GM21367 (cell line): ENCODE results near the gene ROPN1.

ENCODE experiments used
- ATAC-seq: cut with Tn5 transposase; IDR thresholded peaks from one replicate; pipeline ENCODE4 v1.9.1; 2021; ENCODE audit not compliant: unreplicated experiment

ROPN1 gene

GRCh38 chr3:123951522-123952447, 40.1 kb downstream of the ROPN1 start:
- ATAC-seq = no peak

GRCh38 chr3:123949641-123950040, 42.3 kb downstream of the ROPN1 start:
- no peak for ATAC-seq

GRCh38 chr3:123948449-123948848, 43.5 kb downstream of the ROPN1 start:
- no peak for ATAC-seq

- no peak for ATAC-seq
These were observed 44.4 kb downstream of the ROPN1 start for GRCh38 chr3:123947482-123947881.

DNA sequence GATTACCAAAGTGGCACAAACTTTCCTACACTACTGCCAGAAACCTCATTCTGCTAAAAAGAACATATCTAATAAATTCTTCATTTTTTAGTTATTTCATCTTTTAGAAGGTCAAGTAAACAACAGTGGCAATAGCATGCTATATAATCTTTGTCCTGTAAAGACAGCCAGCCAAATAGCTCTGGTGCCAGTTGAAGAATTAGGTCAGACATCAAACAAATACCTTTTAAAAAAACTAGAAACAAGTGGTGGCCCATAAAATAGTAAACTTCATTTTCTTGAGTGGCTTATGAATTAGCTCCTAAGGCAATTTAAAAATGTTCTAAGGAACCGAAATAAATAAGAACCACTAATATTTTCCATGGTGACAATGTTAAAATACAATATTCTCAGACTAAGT, 50.4 kb downstream of the ROPN1 start:
- ATAC-seq = no peak

GRCh38 chr3:123941121-123941520, 50.8 kb downstream of the ROPN1 start:
- no peak for ATAC-seq

GRCh38 chr3:123939706-123940105, 52.2 kb downstream of the ROPN1 start:
- ATAC-seq = no peak

DNA sequence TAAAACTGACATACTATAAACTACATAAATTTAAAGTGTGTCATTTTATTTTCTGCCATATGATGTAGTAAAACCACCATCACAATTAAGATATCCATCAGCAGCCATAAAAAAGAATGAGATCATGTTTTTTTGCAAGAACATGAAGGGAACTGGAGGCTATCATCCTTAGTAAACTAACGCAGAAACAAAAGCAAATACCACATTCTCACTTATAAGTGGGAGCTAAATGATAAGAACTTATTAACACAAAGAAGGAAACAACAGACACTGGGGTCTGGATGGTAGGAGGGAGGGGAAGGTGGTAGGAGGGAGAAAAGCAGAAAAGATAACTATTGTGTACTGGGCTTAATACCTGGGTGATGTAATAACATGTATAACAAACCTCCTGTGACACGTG, 55.5 kb downstream of the ROPN1 start:
- no peak for ATAC-seq

DNA sequence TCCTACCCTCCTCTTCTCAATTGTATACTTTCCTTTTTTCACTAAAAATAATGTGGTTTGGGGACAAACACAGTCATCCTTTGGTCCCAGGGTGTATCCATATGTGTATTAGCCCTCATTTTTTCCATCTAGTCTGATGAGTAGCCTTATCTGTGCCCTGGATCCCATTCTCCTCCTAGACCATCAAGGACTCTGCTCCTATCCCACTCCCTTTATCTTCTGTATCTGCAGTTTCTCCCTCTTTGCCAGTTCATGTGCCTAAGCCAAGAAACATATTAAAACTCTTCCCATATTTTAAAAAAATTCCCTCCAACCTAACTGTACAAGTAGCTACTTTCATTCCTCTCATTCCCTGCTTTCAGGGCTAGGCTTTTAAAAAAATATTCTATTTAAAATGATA, 56.1 kb downstream of the ROPN1 start:
- ATAC-seq = no peak

- ATAC-seq = no peak
These were observed 57.7 kb downstream of the ROPN1 start for GRCh38 chr3:123934250-123934649.

DNA sequence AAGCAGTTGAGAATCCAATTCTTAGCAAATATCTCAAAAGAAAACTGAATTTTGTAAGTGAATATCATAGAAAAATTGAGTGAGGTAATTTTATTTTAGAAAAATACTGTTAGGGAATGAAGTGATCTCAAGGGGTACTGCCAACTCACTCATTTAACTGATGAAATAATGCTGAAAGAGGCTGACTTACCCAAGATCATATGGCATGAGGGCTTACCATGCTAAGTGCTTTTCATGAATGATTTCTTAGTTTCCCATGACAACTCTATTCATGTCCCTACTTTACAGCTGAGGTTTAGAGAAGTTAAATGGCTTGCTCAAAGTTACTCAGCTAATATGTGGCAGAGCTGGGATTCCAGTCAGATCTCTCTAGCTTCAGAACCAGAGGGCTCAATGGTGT, 61.5 kb downstream of the ROPN1 start:
- no peak for ATAC-seq

DNA sequence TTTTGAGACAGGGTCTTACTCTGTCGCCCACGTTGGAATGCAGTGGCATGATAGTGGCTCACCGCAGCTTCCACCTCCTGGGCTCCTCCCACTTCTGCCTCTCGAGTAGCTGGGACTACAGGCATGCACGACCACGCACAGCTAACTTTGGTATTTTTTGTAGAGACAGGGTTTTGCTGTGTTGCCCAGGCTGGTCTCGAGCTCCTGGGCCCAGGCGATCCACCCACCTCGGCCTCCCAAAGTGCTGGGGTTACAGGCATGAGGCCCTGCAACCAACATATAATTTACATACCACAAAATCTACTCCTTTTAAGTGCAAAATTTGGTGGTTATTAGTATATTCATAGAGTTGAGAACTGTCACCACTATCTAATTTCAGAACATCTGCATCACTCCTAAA, 62.6 kb downstream of the ROPN1 start:
- no peak for ATAC-seq

GRCh38 chr3:123926396-123926795, 65.5 kb downstream of the ROPN1 start:
- ATAC-seq = no peak

GRCh38 chr3:123920868-123921267, 71.1 kb downstream of the ROPN1 start:
- no peak for ATAC-seq

GRCh38 chr3:123920383-123920782, 71.5 kb downstream of the ROPN1 start:
- ATAC-seq = no peak

GRCh38 chr3:123919353-123919752, 72.6 kb downstream of the ROPN1 start:
- ATAC-seq = no peak
